Retinal pigment epithelial cell (primary cell): ENCODE measurements around the gene MAGI2.

Source experiments
- DNase-seq: peaks from one replicate; pipeline ENCODE4 v3.0.0-alpha.2; 2010; ENCODE audit warnings: low read depth
- H3K4me3 ChIP-seq: 2 replicates; pipeline ENCODE4 v1.5.1; 2011; ENCODE audit warnings: mild to moderate bottlenecking, low read length, control low read depth, moderate library complexity
- TF ChIP-seq, protein P1 (sequence below): conservative IDR thresholded peaks from 2 replicates; pipeline ENCODE4 v1.5.1; 2011; ENCODE audit warnings: low read depth, low read length, control low read depth, inconsistent platforms

Gene MAGI2

GRCh38 chr7:79319369-79319768 is 134.1 kb downstream of the MAGI2 start:
- DNase-seq = no peak
- TF ChIP-seq, protein P1, sequence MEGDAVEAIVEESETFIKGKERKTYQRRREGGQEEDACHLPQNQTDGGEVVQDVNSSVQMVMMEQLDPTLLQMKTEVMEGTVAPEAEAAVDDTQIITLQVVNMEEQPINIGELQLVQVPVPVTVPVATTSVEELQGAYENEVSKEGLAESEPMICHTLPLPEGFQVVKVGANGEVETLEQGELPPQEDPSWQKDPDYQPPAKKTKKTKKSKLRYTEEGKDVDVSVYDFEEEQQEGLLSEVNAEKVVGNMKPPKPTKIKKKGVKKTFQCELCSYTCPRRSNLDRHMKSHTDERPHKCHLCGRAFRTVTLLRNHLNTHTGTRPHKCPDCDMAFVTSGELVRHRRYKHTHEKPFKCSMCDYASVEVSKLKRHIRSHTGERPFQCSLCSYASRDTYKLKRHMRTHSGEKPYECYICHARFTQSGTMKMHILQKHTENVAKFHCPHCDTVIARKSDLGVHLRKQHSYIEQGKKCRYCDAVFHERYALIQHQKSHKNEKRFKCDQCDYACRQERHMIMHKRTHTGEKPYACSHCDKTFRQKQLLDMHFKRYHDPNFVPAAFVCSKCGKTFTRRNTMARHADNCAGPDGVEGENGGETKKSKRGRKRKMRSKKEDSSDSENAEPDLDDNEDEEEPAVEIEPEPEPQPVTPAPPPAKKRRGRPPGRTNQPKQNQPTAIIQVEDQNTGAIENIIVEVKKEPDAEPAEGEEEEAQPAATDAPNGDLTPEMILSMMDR = no peak
- H3K4me3 ChIP-seq = no peak overlapping the region

GRCh38 chr7:79317728-79318127 is 135.7 kb downstream of the MAGI2 start:
- TF ChIP-seq, protein P1 = no peak
- peak; percentile 65 for DNase-seq
- H3K4me3 ChIP-seq = no peak overlapping the region

DNA sequence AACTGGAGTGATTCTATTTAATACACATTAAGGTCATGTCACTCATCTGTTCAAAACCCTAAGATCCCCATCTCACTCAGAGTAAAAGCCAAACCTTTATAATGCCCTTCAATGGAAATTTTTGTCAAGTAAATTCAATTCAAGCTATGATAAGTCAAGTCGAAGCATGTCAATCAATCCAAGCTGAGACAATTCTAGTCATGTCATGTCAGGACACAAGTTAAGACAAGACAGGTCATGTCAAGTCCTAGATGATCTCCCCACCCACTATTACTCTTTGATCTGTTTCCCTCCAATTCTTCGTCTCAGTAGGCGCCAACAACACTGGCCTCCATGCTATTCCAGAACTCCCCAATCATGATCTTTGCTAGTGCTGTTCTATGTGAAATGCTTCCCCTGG is 141.4 kb downstream of the MAGI2 start:
- DNase-seq = no peak
- H3K4me3 ChIP-seq = no peak overlapping the region
- TF ChIP-seq, protein P1 = no peak

- no peak for DNase-seq
- no peak overlapping the region for H3K4me3 ChIP-seq
- TF ChIP-seq, protein P1 = no peak
These were observed 145.3 kb downstream of the MAGI2 start for GRCh38 chr7:79308192-79308591.

DNA sequence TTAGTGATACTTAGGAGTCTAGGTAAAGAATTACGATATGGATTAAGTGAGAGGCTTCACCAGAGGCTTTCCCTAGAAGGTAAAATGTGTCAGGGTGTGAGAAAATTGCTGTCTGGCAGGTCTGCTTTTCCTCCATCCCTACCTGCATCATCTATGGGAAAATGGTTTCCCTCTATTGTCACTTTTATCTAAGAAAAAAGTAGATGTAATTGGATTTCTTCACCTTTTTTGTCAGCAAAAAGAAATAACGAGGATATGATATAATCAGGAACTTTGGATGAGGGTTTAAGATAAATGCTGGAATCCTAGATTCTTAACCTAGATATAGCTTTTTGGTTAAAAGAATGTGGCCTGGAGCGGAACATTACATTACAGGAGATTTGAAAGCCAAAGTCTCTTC is 146.1 kb downstream of the MAGI2 start:
- TF ChIP-seq, protein P1 = no peak
- no peak for DNase-seq

DNA sequence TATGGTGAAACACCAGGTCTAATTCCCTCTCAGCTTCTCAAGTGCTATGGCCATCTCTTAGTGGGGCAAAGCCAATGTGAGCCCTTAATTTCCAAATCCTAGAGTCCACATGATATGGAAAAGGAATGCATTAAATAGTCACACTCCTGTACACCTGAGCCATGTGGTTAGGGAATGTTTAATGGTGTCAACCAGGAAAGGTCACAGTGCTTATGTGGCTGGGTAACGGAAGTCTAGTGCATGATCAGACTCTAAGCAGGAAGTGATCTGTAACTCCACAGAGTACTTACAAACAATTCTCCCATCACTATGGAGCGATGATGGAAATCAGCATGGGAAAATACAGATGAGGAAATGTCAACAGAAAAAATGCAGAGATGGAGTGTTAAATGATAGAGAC is 148.8 kb downstream of the MAGI2 start:
- TF ChIP-seq, protein P1 = no peak
- DNase-seq = no peak
- H3K4me3 ChIP-seq = no peak overlapping the region

More for the DNA sequence above, 146.1 kb downstream of the MAGI2 start:
- no peak overlapping the region for H3K4me3 ChIP-seq

DNA sequence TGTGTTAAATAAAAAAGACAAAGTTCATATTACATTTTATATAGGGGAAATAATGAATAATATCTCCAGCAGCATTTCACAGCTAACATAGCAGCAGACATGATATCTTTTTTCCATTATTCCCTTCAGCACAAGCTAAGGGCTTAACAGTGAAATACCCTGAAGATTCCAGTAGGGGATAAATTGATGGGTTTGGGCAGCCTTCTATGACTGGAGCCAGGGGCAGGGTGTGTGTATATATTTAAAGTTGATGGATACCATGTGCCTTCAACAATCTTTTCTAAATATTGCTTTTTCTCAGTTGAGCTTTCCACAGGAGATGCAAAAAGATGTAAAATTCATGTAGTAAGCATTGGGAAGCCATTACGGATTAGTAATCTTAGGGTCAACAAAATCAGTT is 151.2 kb downstream of the MAGI2 start:
- no peak for DNase-seq
- TF ChIP-seq, protein P1 = no peak
- H3K4me3 ChIP-seq = no peak overlapping the region
